ENCODE results near the gene IFT43. TPM values are rescaled to one million over a fixed set of nuclear protein-coding genes. Genes with fewer than 3 reads are reported as not detected.
A peak's percentile ranks its signal among the peaks of the same experiment; 100 is the strongest.

Gene IFT43
- total RNA-seq (2021) (20.3 and 31.1 TPM in 2 replicates), Bru-seq, nascent RNA (percentile 67 among the genes with signal in this experiment), BruChase-seq, experiment 1, labeled RNA remaining after a 2-hour chase (percentile 65 among the genes with signal in this experiment), BruChase-seq, experiment 2, labeled RNA remaining after a 6-hour chase (percentile 58 among the genes with signal in this experiment)
- long read RNA-seq, transcript IFT43-212 (4 exons, 848 nt), result minor isoform, 10 of 54 reads
- long read RNA-seq, transcript IFT43-202 (9 exons, 833 nt), result major isoform, 26 of 54 reads
- long read RNA-seq, partial matches to known transcripts, result 6 of 54 reads
- long read RNA-seq, other reads (novel, unspliced or antisense), result 11 of 54 reads

- ChIA-PET CTCF (interaction anchor here (0.6 kb wide), 1 partner anchor 276 kb away, joined by 13 read pairs; no protein-coding TSS in a partner anchor), POLR2A (ENCODE audit: low non-redundant PET) (interaction anchor here (0.5 kb wide), 1 partner anchor 8 kb away, joined by 3 read pairs; no protein-coding TSS in a partner anchor)
- Histone ChIP-seq H3K4me1 (ENCODE audit: insufficient read depth, low read length, poor library complexity, severe bottlenecking) (peaks cover 4% of the 10 kb centered on the region), H3K27me3 (replicated peaks; ENCODE audit: insufficient read depth, low read depth, low read length, poor library complexity) (no peaks in the 10 kb centered on the region), H3K9me3 (ENCODE audit: low read depth, low read length, poor library complexity, severe bottlenecking) (no peaks in the 10 kb centered on the region), H3K27ac (ENCODE audit: low read depth, low read length, poor library complexity, severe bottlenecking) (peak within 1 kb of the TSS; percentile 80), H3K4me3 (ENCODE audit: low read depth, low read length, poor library complexity, severe bottlenecking) (peak within 1 kb of the TSS; percentile 82), H3K36me3 (ENCODE audit: insufficient read depth, low read length, poor library complexity, severe bottlenecking) (no peaks in the 10 kb centered on the region)
- TF ChIP-seq EZH2 (IDR thresholded peaks at IDR 0.05; ENCODE audit: borderline replicate concordance, low read depth, low read length, poor library complexity, severe bottlenecking), result no peak
- TF ChIP-seq CTCF (conservative IDR thresholded peaks at IDR 0.05; ENCODE audit: low read depth, low read length), result no peak
- BruUV-seq (replicated peaks), result TSS peak; percentile 65
- DNase-seq (ENCODE audit: low spot score), result peak; percentile 92
- intact Hi-C loops (cut with micrococcal nuclease; ENCODE audit: unreplicated experiment), result loop anchor here (5.0 kb wide), 1 partner anchor 401 kb away; no protein-coding TSS in a partner anchor
Observed at GRCh38 chr14:75985618-75986438, at the start of gene IFT43. Gene IFT43, plus strand, starts transcription at chr14:75985763. Its CDS starts 24 bp downstream, at chr14:75985787.

- ChIA-PET POLR2A (ENCODE audit: low non-redundant PET) (no interaction called here), CTCF (interaction anchor here (0.6 kb wide), 1 partner anchor 108 kb away, joined by 3 read pairs; no protein-coding TSS in a partner anchor)
- intact Hi-C loops (cut with micrococcal nuclease; ENCODE audit: unreplicated experiment), result no loop called here
- Histone ChIP-seq H3K9me3 (ENCODE audit: low read depth, low read length, poor library complexity, severe bottlenecking) (no peaks in the 10 kb centered on the region), H3K36me3 (ENCODE audit: insufficient read depth, low read length, poor library complexity, severe bottlenecking) (no peaks in the 10 kb centered on the region), H3K27me3 (replicated peaks; ENCODE audit: insufficient read depth, low read depth, low read length, poor library complexity) (no peaks in the 10 kb centered on the region), H3K4me3 (ENCODE audit: low read depth, low read length, poor library complexity, severe bottlenecking) (no peak overlapping the region), H3K27ac (ENCODE audit: low read depth, low read length, poor library complexity, severe bottlenecking) (no peak overlapping the region), H3K4me1 (ENCODE audit: insufficient read depth, low read length, poor library complexity, severe bottlenecking) (no peaks in the 10 kb centered on the region)
- no peak for TF ChIP-seq CTCF (conservative IDR thresholded peaks at IDR 0.05; ENCODE audit: low read depth, low read length)
- TF ChIP-seq EZH2 (IDR thresholded peaks at IDR 0.05; ENCODE audit: borderline replicate concordance, low read depth, low read length, poor library complexity, severe bottlenecking), result no peak
- DNase-seq (ENCODE audit: low spot score), result no peak
- no TSS peak for BruUV-seq (replicated peaks)
Observed at GRCh38 chr14:75939200-75939599, 46.4 kb upstream of the IFT43 start.

- no peaks in the 10 kb centered on the region for H3K4me1 ChIP-seq (ENCODE audit: insufficient read depth, low read length, poor library complexity, severe bottlenecking)
- CTCF ChIA-PET, result no interaction called here
- TF ChIP-seq CTCF (conservative IDR thresholded peaks at IDR 0.05; ENCODE audit: low read depth, low read length) (no peak), EZH2 (IDR thresholded peaks at IDR 0.05; ENCODE audit: borderline replicate concordance, low read depth, low read length, poor library complexity, severe bottlenecking) (no peak)
- no peaks in the 10 kb centered on the region for H3K27me3 ChIP-seq (replicated peaks; ENCODE audit: insufficient read depth, low read depth, low read length, poor library complexity)
- H3K4me3 ChIP-seq (ENCODE audit: low read depth, low read length, poor library complexity, severe bottlenecking), result no peak overlapping the region
- BruUV-seq (replicated peaks), result no TSS peak
- H3K36me3 ChIP-seq (ENCODE audit: insufficient read depth, low read length, poor library complexity, severe bottlenecking), result no peaks in the 10 kb centered on the region
- POLR2A ChIA-PET (ENCODE audit: low non-redundant PET), result no interaction called here
- H3K9me3 ChIP-seq (ENCODE audit: low read depth, low read length, poor library complexity, severe bottlenecking), result no peaks in the 10 kb centered on the region
- intact Hi-C loops (cut with micrococcal nuclease; ENCODE audit: unreplicated experiment), result no loop called here
- DNase-seq (ENCODE audit: low spot score), result no peak
- no peak overlapping the region for H3K27ac ChIP-seq (ENCODE audit: low read depth, low read length, poor library complexity, severe bottlenecking)
Observed at GRCh38 chr14:75941030-75941429, 44.5 kb upstream of the IFT43 start.
